AG04449 (cell line): Measurements from ENCODE around the gene ELF1.
"Not testable (repeated sequence)": the region's sequence is repeated elsewhere in the genome, so short reads cannot be mapped to it uniquely, and the experiment has no call there.

Experiments
- CTCF ChIA-PET: fragments of 350-600 bp; formaldehyde crosslinking; extraction: SDS; loops from one replicate; lab custom pipeline; 2021; ENCODE audit warnings: antibody characterized with exemption; lab: Yijun Ruan, JAX
- POLR2A ChIA-PET: fragments of 400-600, 350-600 bp; formaldehyde crosslinking; extraction: SDS; loops from one replicate; lab custom pipeline; 2020; ENCODE audit warnings: antibody characterized with exemption, inconsistent platforms; lab: Yijun Ruan, JAX
- DNase-seq: peaks from one replicate; pipeline ENCODE4 v3.0.0-alpha.2; 2010; ENCODE audit warnings: low read depth, low spot score
- H3K4me3 ChIP-seq: 2 replicates; pipeline ENCODE4 v1.5.1; 2011; ENCODE audit warnings: low read depth, mild to moderate bottlenecking, control low read depth, low read length
- CTCF ChIP-seq: IDR thresholded peaks from one replicate; pipeline ENCODE4 v1.5.1; 2011; ENCODE audit warnings: mild to moderate bottlenecking, moderate library complexity, low read length, control low read depth, inconsistent platforms; ENCODE audit not compliant: insufficient read depth; ENCODE audit errors: missing control alignments

The ELF1 gene

DNA sequence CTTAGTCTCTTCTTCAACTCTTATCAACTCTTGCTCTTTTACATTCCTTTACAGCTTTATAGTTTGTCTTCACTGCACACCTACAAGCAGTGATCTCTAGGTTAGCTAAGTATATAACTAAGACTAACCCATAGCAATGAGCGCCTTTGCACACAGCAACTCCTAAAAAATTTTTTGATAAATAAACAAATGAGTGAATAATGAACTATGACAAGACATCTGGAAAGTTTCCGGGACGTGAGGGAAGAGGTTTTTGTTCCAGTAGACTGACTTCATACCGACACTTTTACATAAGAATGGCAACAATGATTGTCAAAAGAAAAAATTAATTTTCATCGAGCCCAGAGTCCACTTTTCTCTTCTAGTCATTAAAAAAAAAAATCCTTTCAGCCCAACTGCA is 98.3 kb downstream of the ELF1 start:
- ChIA-PET CTCF (interaction anchor here (1.0 to 3.5 kb wide), 11 partner anchors 9 to 173 kb away, joined by 3 to 21 read pairs (median 5); partner anchors contain the start of gene SLC25A15), POLR2A (interaction anchor here (0.7 to 1.0 kb wide), 2 partner anchors 14 to 140 kb away, joined by 4 read pairs; partner anchors contain the start of gene WBP4)
- DNase-seq = no peak
- H3K4me3 ChIP-seq = peak overlapping the region; percentile 51
- TF ChIP-seq CTCF = no peak

DNA sequence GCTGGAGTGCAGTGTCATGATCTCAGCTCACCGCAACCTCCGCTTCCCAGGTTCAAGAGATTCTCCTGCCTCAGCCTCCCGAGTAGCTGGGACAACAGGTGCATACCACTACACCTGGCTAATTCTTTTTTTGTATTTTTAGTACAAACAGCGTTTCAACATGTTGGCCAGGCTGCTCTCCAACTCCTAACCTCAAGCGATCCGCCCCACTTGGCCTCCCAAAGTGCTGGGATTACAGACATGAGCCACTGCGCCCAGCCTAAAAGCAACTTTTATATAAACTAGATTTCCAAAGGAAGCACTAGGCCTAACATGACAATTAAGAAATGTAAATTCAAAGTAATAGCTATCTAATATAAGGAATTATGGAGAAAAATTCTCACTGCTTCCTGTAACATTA is 99.2 kb downstream of the ELF1 start:
- POLR2A ChIA-PET, DNase-seq, H3K4me3 ChIP-seq: not testable (repeated sequence)
- CTCF ChIA-PET = interaction anchor here (1.1 to 3.5 kb wide), 6 partner anchors 10 to 173 kb away, joined by 3 to 21 read pairs (median 4); partner anchors contain the start of gene SLC25A15

DNA sequence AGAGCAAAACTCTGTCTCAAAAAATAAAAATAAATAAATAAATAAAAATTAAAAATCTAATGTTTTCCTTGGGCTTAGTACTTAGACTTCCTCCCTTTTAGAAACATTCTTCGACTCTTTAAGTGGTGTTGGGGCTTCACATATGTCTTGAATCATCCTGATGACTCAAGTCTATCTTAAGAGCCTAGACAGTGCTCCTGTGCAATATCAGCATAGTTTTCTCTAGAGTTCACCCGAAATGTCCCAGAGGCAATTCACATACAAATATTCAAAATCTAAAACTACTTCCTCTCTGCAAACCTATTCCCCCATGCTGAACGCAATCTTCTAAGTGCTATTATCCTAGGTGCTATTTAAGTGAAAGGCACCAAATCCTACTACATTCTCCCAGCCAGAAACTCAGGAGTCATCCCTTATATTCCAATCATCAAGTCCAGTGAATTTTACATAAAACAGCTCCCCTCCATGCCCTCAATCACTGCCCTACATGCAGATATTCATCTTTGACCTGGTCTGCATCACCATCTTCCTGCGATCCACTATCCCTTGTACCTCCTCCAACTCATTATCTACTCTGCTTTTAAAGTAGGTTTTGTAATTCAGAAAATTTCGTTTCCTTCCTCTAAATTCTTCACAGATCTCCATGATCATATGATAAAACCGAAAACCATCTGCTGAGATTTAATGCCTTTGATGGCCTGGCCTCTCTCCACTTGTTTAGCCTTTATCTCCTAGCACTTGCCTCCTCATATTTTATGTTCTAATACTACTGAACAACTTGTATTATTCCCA is 102.7 kb downstream of the ELF1 start:
- ChIA-PET POLR2A (no interaction called here), CTCF (interaction anchor here (0.9 kb wide), 1 partner anchor 91 kb away, joined by 3 read pairs; no protein-coding TSS in a partner anchor)
- no peak for DNase-seq
- H3K4me3 ChIP-seq = no peak overlapping the region
- TF ChIP-seq CTCF = no peak

DNA sequence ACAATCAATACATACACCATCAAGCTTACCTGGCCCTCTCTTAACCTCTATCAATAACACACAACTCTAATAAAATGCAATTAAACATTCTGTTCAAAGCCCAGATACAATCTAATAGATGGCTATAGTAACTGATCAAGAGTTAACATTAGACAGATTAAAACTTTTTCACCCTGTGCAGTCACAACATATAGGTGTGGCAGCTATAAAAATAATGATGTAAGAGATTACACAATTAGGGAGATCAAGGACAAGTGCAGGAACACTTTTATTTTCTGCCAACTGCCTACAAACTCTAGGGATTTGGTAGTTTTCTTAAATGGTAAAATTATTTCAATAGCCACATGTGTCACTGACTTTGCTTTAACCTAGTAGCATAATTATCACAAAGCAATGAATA is 104.3 kb downstream of the ELF1 start:
- H3K4me3 ChIP-seq, POLR2A ChIA-PET, DNase-seq, CTCF ChIA-PET: not testable (repeated sequence)

DNA sequence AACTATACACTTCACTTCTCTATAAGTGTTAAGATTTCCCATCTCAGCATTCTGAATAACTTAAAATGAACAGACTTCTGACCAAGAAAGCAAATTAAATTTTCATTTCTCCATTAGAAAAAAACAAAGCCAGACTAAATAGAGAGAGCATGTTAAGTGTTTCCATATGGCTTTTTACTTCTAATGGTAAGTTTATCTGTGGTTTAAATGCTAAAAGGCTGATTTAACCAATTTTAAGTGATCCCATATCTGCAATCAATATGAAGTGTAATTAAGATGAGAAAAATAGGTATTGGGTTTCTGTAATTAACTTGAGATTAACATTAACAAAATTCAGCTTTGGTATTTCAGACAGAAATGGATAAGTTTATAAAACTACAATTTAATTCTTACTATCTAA is 107.8 kb downstream of the ELF1 start:
- CTCF ChIA-PET = interaction anchor here (1.2 to 1.5 kb wide), 2 partner anchors 10 kb away, joined by 4 to 7 read pairs; no protein-coding TSS in a partner anchor
- H3K4me3 ChIP-seq = no peak overlapping the region
- DNase-seq = no peak
- POLR2A ChIA-PET = no interaction called here
- no peak for TF ChIP-seq CTCF

GRCh38 chr13:40910324-40911050 is 108.6 kb downstream of the ELF1 start:
- POLR2A ChIA-PET = no interaction called here
- TF ChIP-seq CTCF = no peak
- CTCF ChIA-PET = interaction anchor here (1.2 kb wide), 1 partner anchor 11 kb away, joined by 4 read pairs; no protein-coding TSS in a partner anchor
- no peak for DNase-seq
- no peak overlapping the region for H3K4me3 ChIP-seq

GRCh38 chr13:40909541-40910200 is 109.4 kb downstream of the ELF1 start:
- DNase-seq, CTCF ChIA-PET, POLR2A ChIA-PET, H3K4me3 ChIP-seq: not testable (repeated sequence)
